CD4-positive, alpha-beta T cell treated with Interferon gamma for 1 hour (primary cell): ENCODE measurements around the gene RASSF5.
A peak's percentile ranks its signal among the peaks of the same experiment; 100 is the strongest.

ENCODE experiments used
- DNase-seq: peaks from one replicate; pipeline ENCODE4 v3.0.0-alpha.2; 2020

The RASSF5 gene

GRCh38 chr1:206554211-206554610, 46.9 kb downstream of the RASSF5 start:
- no peak for DNase-seq

GRCh38 chr1:206554701-206555472, 47.6 kb downstream of the RASSF5 start:
- no peak for DNase-seq

- peak; percentile 24 for DNase-seq
These were observed 48.2 kb downstream of the RASSF5 start for GRCh38 chr1:206555473-206555935.

- no peak for DNase-seq
These were observed 48.9 kb downstream of the RASSF5 start for GRCh38 chr1:206556047-206556749.

GRCh38 chr1:206556750-206557635, 49.7 kb downstream of the RASSF5 start:
- DNase-seq, result peak; percentile 88

- peak; percentile 60 for DNase-seq
These were observed 50.5 kb downstream of the RASSF5 start for GRCh38 chr1:206557636-206558473.

GRCh38 chr1:206558794-206559671, 51.7 kb downstream of the RASSF5 start:
- DNase-seq, result no peak

GRCh38 chr1:206559672-206559995, 52.3 kb downstream of the RASSF5 start:
- DNase-seq, result no peak

GRCh38 chr1:206560007-206560716, 52.8 kb downstream of the RASSF5 start:
- DNase-seq, result no peak

- DNase-seq, result no peak
These were observed 56.3 kb downstream of the RASSF5 start for GRCh38 chr1:206563367-206564207.

- no peak for DNase-seq
These were observed 58.7 kb downstream of the RASSF5 start for GRCh38 chr1:206565995-206566394.

GRCh38 chr1:206566999-206567398, 59.7 kb downstream of the RASSF5 start:
- DNase-seq, result no peak

- DNase-seq, result no peak
These were observed 60.9 kb downstream of the RASSF5 start for GRCh38 chr1:206568256-206568655.

GRCh38 chr1:206568779-206569352, 61.5 kb downstream of the RASSF5 start:
- DNase-seq, result no peak

GRCh38 chr1:206569556-206569955, 62.2 kb downstream of the RASSF5 start:
- no peak for DNase-seq

- DNase-seq, result no peak
These were observed 63.2 kb downstream of the RASSF5 start for GRCh38 chr1:206570529-206570928.

- DNase-seq, result no peak
These were observed 65.5 kb downstream of the RASSF5 start for GRCh38 chr1:206572835-206573234.

- no peak for DNase-seq
These were observed 66.0 kb downstream of the RASSF5 start for GRCh38 chr1:206573319-206573718.

GRCh38 chr1:206573762-206574161, 66.4 kb downstream of the RASSF5 start:
- DNase-seq, result no peak
